Neutrophil (primary cell): ENCODE results near the gene ARHGAP1.

Experiments used
- H3K27ac ChIP-seq: fragments of 200-600 bp; sonication (generic); 2 replicates; pipeline ENCODE4 v1.5.1; 2016; ENCODE audit warnings: mild to moderate bottlenecking, moderate library complexity
- H3K27me3 ChIP-seq: fragments of 200-600 bp; sonication (generic); 2 replicates; pipeline ENCODE4 v1.6.0; 2016; ENCODE audit warnings: mild to moderate bottlenecking
- H3K36me3 ChIP-seq: fragments of 200-600 bp; sonication (generic); 2 replicates; pipeline ENCODE4 v1.5.1; 2017
- H3K4me1 ChIP-seq, 2 experiments: fragments of 200-600 bp in 1 of 2; sonication (generic) in 1 of 2; 1 replicate in 1 of 2; 2 replicates in 1 of 2; pipeline versions ENCODE4 v1.5.1 to v1.6.1; 2013 to 2016; ENCODE audit warnings: low read depth in 1 of 2, low read length in 1 of 2, mild to moderate bottlenecking in 1 of 2, moderate library complexity in 1 of 2; ENCODE audit not compliant: control insufficient read depth in 1 of 2, insufficient read depth in 1 of 2
- H3K4me3 ChIP-seq, 2 experiments: fragments of 200-600 bp in 1 of 2; sonication (generic) in 1 of 2; 1 replicate in 1 of 2; 2 replicates in 1 of 2; pipeline ENCODE4 v1.5.1; 2013 to 2016; ENCODE audit warnings: low read depth in 1 of 2, low read length in 1 of 2, mild to moderate bottlenecking in 1 of 2, moderate library complexity in 1 of 2
- H3K9me3 ChIP-seq: fragments of 200-600 bp; sonication (generic); 2 replicates; pipeline ENCODE4 v1.5.1; 2016
- CTCF ChIP-seq: fragments of 200-600 bp; sonication (generic); IDR thresholded peaks from 2 replicates; pipeline ENCODE4 v1.5.1; 2016; ENCODE audit warnings: antibody characterized with exemption

ARHGAP1 gene

GRCh38 chr11:46680815-46681214 is 19.6 kb downstream of the ARHGAP1 start:
- H3K9me3 ChIP-seq = no peaks in the 10 kb centered on the region
- TF ChIP-seq CTCF = no peak
- no peak overlapping the region for H3K27ac ChIP-seq
- H3K4me3 ChIP-seq = no peak overlapping the region
- H3K27me3 ChIP-seq = no peaks in the 10 kb centered on the region
- H3K36me3 ChIP-seq = peaks cover 71% of the 10 kb centered on the region
- peaks cover 27 to 29% of the 10 kb centered on the region in 2 experiments for H3K4me1 ChIP-seq

- Histone ChIP-seq H3K27ac (peak overlapping the region; percentile 96), H3K4me1 (peaks cover 33 to 34% of the 10 kb centered on the region in 2 experiments), H3K4me3 (no peak overlapping the region), H3K27me3 (no peaks in the 10 kb centered on the region), H3K9me3 (no peaks in the 10 kb centered on the region), H3K36me3 (peaks cover 68% of the 10 kb centered on the region)
- no peak for TF ChIP-seq CTCF
These were observed 20.2 kb downstream of the ARHGAP1 start for GRCh38 chr11:46680164-46680760.

- H3K27me3 ChIP-seq = no peaks in the 10 kb centered on the region
- no peak overlapping the region for H3K4me3 ChIP-seq
- no peaks in the 10 kb centered on the region for H3K9me3 ChIP-seq
- H3K27ac ChIP-seq = peak overlapping the region; percentile 96
- peaks cover 41 to 42% of the 10 kb centered on the region in 2 experiments for H3K4me1 ChIP-seq
- H3K36me3 ChIP-seq = peaks cover 66% of the 10 kb centered on the region
- TF ChIP-seq CTCF = no peak
These were observed 20.9 kb downstream of the ARHGAP1 start for GRCh38 chr11:46679241-46680163.

- Histone ChIP-seq H3K9me3 (no peaks in the 10 kb centered on the region), H3K36me3 (peaks cover 59% of the 10 kb centered on the region), H3K27me3 (no peaks in the 10 kb centered on the region), H3K4me1 (peaks cover 48 to 50% of the 10 kb centered on the region in 2 experiments), H3K27ac (peak overlapping the region; percentile 96), H3K4me3 (no peak overlapping the region)
- TF ChIP-seq CTCF = no peak
These were observed 21.7 kb downstream of the ARHGAP1 start for GRCh38 chr11:46678741-46679130.

GRCh38 chr11:46677991-46678740 is 22.3 kb downstream of the ARHGAP1 start:
- peaks cover 54 to 55% of the 10 kb centered on the region in 2 experiments for H3K4me1 ChIP-seq
- H3K36me3 ChIP-seq = peaks cover 53% of the 10 kb centered on the region
- no peak overlapping the region for H3K4me3 ChIP-seq
- TF ChIP-seq CTCF = no peak
- peak overlapping the region; percentile 96 for H3K27ac ChIP-seq
- H3K9me3 ChIP-seq = no peaks in the 10 kb centered on the region
- H3K27me3 ChIP-seq = no peaks in the 10 kb centered on the region
